Body of pancreas (tissue), 4 donors: ENCODE data around the gene N4BP2L2.

ENCODE experiments used
- CTCF ChIP-seq, 7 experiments: fragments of 450-650 bp in 4 of 7; fragments of 200-600 bp in 3 of 7; sonication (generic) in 3 of 7; IDR thresholded peaks; one replicate each; pipeline ENCODE4 v1.5.1; 2016 to 2019; ENCODE audit warnings: antibody characterized with exemption in 7 of 7
- POLR2A ChIP-seq, 3 donors: fragments of 450-650 bp; IDR thresholded peaks; one replicate each; pipeline ENCODE4 v1.6.1; 2016; ENCODE audit warnings: antibody characterized with exemption in 3 of 3, mild to moderate bottlenecking in 2 of 3

- TF ChIP-seq CTCF (IDR thresholded peaks at IDR 0.05) (no peak), POLR2A (IDR thresholded peaks at IDR 0.05) (no peak)
Measured at GRCh38 chr13:32446773-32447465, 91.7 kb downstream of the N4BP2L2 start.
